Mesendoderm (in vitro differentiated cells): ENCODE results near the gene UBE3D.

Experiments
- DNase-seq: peaks from one replicate; pipeline ENCODE4 v3.0.0; 2013
- H2AK5ac ChIP-seq: 2 replicates; pipeline ENCODE4 v1.6.1; 2013; ENCODE audit warnings: low read length, inconsistent platforms
- H2BK120ac ChIP-seq: 2 replicates; pipeline ENCODE4 v1.6.1; 2013; ENCODE audit warnings: low read depth, mild to moderate bottlenecking, low read length, moderate library complexity, mixed read lengths
- H2BK15ac ChIP-seq: replicated peaks from 2 replicates; pipeline ENCODE4 v1.6.1; 2013; ENCODE audit warnings: low read depth, mild to moderate bottlenecking, moderate library complexity
- H2BK5ac ChIP-seq: 2 replicates; pipeline ENCODE4 v1.6.1; 2013; ENCODE audit warnings: low read length, inconsistent platforms
- H3K18ac ChIP-seq: 2 replicates; pipeline ENCODE4 v1.6.1; 2013; ENCODE audit warnings: mild to moderate bottlenecking, low read length, mixed read lengths
- H3K23ac ChIP-seq: one replicate; pipeline ENCODE4 v1.6.1; 2013; ENCODE audit warnings: low read length
- H3K27ac ChIP-seq: 2 replicates; pipeline ENCODE4 v1.5.1; 2013; ENCODE audit warnings: low read depth, mild to moderate bottlenecking, inconsistent platforms, low read length, moderate library complexity
- H3K27me3 ChIP-seq: 2 replicates; pipeline ENCODE4 v1.6.1; 2013; ENCODE audit warnings: low read length, control low read depth, mild to moderate bottlenecking, inconsistent platforms; ENCODE audit not compliant: insufficient read depth, poor library complexity
- H3K36me3 ChIP-seq: 2 replicates; pipeline ENCODE4 v1.6.1; 2013; ENCODE audit warnings: low read length, inconsistent platforms; ENCODE audit not compliant: control insufficient read depth, insufficient read depth
- H3K4ac ChIP-seq: one replicate; pipeline ENCODE4 v1.6.1; 2013; ENCODE audit warnings: low read depth, mild to moderate bottlenecking, low read length, moderate library complexity
- H3K4me1 ChIP-seq: 2 replicates; pipeline ENCODE4 v1.6.1; 2013; ENCODE audit warnings: low read depth, low read length, inconsistent platforms; ENCODE audit not compliant: control insufficient read depth
- H3K4me2 ChIP-seq: 2 replicates; pipeline ENCODE4 v1.6.1; 2013; ENCODE audit warnings: low read length
- H3K4me3 ChIP-seq: 2 replicates; pipeline ENCODE4 v1.5.1; 2013; ENCODE audit warnings: mild to moderate bottlenecking, low read length
- H3K56ac ChIP-seq: one replicate; pipeline ENCODE4 v1.6.1; 2013; ENCODE audit warnings: low read length
- H3K79me1 ChIP-seq: 2 replicates; pipeline ENCODE4 v1.6.1; 2013; ENCODE audit warnings: low read length, inconsistent platforms
- H3K79me2 ChIP-seq: 2 replicates; pipeline ENCODE4 v1.6.1; 2013; ENCODE audit warnings: mild to moderate bottlenecking, low read length; ENCODE audit not compliant: control insufficient read depth, insufficient read depth
- H3K9ac ChIP-seq: 2 replicates; pipeline ENCODE4 v1.6.1; 2013; ENCODE audit warnings: low read length, inconsistent platforms
- H4K5ac ChIP-seq: one replicate; pipeline ENCODE4 v1.6.1; 2013; ENCODE audit warnings: low read length
- H4K8ac ChIP-seq: one replicate; pipeline ENCODE4 v1.6.1; 2013; ENCODE audit warnings: low read depth, mild to moderate bottlenecking, control low read depth, low read length, moderate library complexity
- WGBS: extraction: QIAGEN DNeasy Blood & Tissue Kit; methylation state at CpG from one replicate; pipeline ENCODE4 v1.1.7; 2013; ENCODE audit warnings: low lambda C conversion rate, missing lambda C conversion rate; ENCODE audit not compliant: insufficient coverage; ENCODE audit errors: extremely low coverage; 5-methylcytosine and 5-hydroxymethylcytosine counted together

UBE3D gene

GRCh38 chr6:83053678-83054077, 12.0 kb downstream of the UBE3D start:
- H3K56ac ChIP-seq = no peak overlapping the region
- no peak for DNase-seq
- no peak overlapping the region for H2AK5ac ChIP-seq
- H3K4me1 ChIP-seq = no peaks in the 10 kb centered on the region
- no peak overlapping the region for H3K4me2 ChIP-seq
- H2BK5ac ChIP-seq = no peak overlapping the region
- H2BK120ac ChIP-seq = no peak overlapping the region
- H3K18ac ChIP-seq = no peak overlapping the region
- H3K23ac ChIP-seq = no peak overlapping the region
- H3K79me2 ChIP-seq = peaks cover 2% of the 10 kb centered on the region
- H3K27me3 ChIP-seq = no peaks in the 10 kb centered on the region
- H3K79me1 ChIP-seq = no peaks in the 10 kb centered on the region
- H3K4me3 ChIP-seq = no peak overlapping the region
- H3K9ac ChIP-seq = no peak overlapping the region
- no peak overlapping the region for H3K27ac ChIP-seq
- WGBS = no CpG with 5 or more reads among the region's 3 CpGs
- no peak overlapping the region for H2BK15ac ChIP-seq
- H4K5ac ChIP-seq = no peak overlapping the region
- no peaks in the 10 kb centered on the region for H3K36me3 ChIP-seq
- no peak overlapping the region for H3K4ac ChIP-seq
- no peak overlapping the region for H4K8ac ChIP-seq

- no peak overlapping the region for H2AK5ac ChIP-seq
- no peak overlapping the region for H4K8ac ChIP-seq
- no peak overlapping the region for H3K4ac ChIP-seq
- H3K79me2 ChIP-seq = no peaks in the 10 kb centered on the region
- H3K4me1 ChIP-seq = peaks cover 5% of the 10 kb centered on the region
- no peak overlapping the region for H2BK5ac ChIP-seq
- H4K5ac ChIP-seq = no peak overlapping the region
- H3K18ac ChIP-seq = no peak overlapping the region
- WGBS = no CpG with 5 or more reads among the region's 5 CpGs
- H3K23ac ChIP-seq = no peak overlapping the region
- no peak overlapping the region for H3K4me2 ChIP-seq
- no peak overlapping the region for H2BK15ac ChIP-seq
- H3K36me3 ChIP-seq = no peaks in the 10 kb centered on the region
- no peak overlapping the region for H3K4me3 ChIP-seq
- H3K79me1 ChIP-seq = no peaks in the 10 kb centered on the region
- no peak for DNase-seq
- no peaks in the 10 kb centered on the region for H3K27me3 ChIP-seq
- no peak overlapping the region for H3K9ac ChIP-seq
- no peak overlapping the region for H3K56ac ChIP-seq
- no peak overlapping the region for H2BK120ac ChIP-seq
- no peak overlapping the region for H3K27ac ChIP-seq
Measured at GRCh38 chr6:83051377-83052172, 14.1 kb downstream of the UBE3D start.

- no peaks in the 10 kb centered on the region for H3K79me1 ChIP-seq
- H2BK5ac ChIP-seq = no peak overlapping the region
- H3K4me1 ChIP-seq = peaks cover 5% of the 10 kb centered on the region
- no peaks in the 10 kb centered on the region for H3K79me2 ChIP-seq
- H4K5ac ChIP-seq = no peak overlapping the region
- H2BK120ac ChIP-seq = no peak overlapping the region
- no peak overlapping the region for H3K27ac ChIP-seq
- WGBS = no CpG with 5 or more reads among the region's 7 CpGs
- H3K9ac ChIP-seq = no peak overlapping the region
- H3K27me3 ChIP-seq = no peaks in the 10 kb centered on the region
- H2AK5ac ChIP-seq = no peak overlapping the region
- no peak overlapping the region for H3K4ac ChIP-seq
- no peak overlapping the region for H3K56ac ChIP-seq
- H3K18ac ChIP-seq = no peak overlapping the region
- H3K23ac ChIP-seq = no peak overlapping the region
- no peak overlapping the region for H3K4me3 ChIP-seq
- H3K4me2 ChIP-seq = no peak overlapping the region
- no peak overlapping the region for H2BK15ac ChIP-seq
- no peak overlapping the region for H4K8ac ChIP-seq
- peak; percentile 86 for DNase-seq
- no peaks in the 10 kb centered on the region for H3K36me3 ChIP-seq
Measured at GRCh38 chr6:83047065-83047754, 18.4 kb downstream of the UBE3D start.

- Histone ChIP-seq H3K4me2 (no peak overlapping the region), H2BK5ac (no peak overlapping the region), H3K27me3 (no peaks in the 10 kb centered on the region), H3K79me1 (no peaks in the 10 kb centered on the region), H3K4me3 (no peak overlapping the region), H3K4me1 (peaks cover 8% of the 10 kb centered on the region), H3K23ac (no peak overlapping the region), H4K5ac (no peak overlapping the region), H3K36me3 (no peaks in the 10 kb centered on the region), H3K4ac (no peak overlapping the region), H3K79me2 (no peaks in the 10 kb centered on the region), H2AK5ac (no peak overlapping the region), H2BK120ac (no peak overlapping the region), H3K18ac (no peak overlapping the region), H4K8ac (no peak overlapping the region), H3K9ac (no peak overlapping the region), H3K56ac (no peak overlapping the region), H2BK15ac (no peak overlapping the region), H3K27ac (no peak overlapping the region)
- WGBS = no CpG with 5 or more reads among the region's 6 CpGs
- no peak for DNase-seq
Measured at GRCh38 chr6:83044091-83044768, 21.4 kb downstream of the UBE3D start.

- Histone ChIP-seq H4K8ac (no peak overlapping the region), H3K79me1 (no peaks in the 10 kb centered on the region), H3K36me3 (no peaks in the 10 kb centered on the region), H2BK5ac (no peak overlapping the region), H2BK15ac (no peak overlapping the region), H3K4me1 (peaks cover 8% of the 10 kb centered on the region), H3K4me3 (no peak overlapping the region), H3K27me3 (no peaks in the 10 kb centered on the region), H2BK120ac (no peak overlapping the region), H3K4ac (no peak overlapping the region), H4K5ac (no peak overlapping the region), H3K18ac (no peak overlapping the region), H3K9ac (no peak overlapping the region), H3K27ac (no peak overlapping the region), H2AK5ac (no peak overlapping the region), H3K23ac (no peak overlapping the region), H3K56ac (no peak overlapping the region), H3K79me2 (no peaks in the 10 kb centered on the region), H3K4me2 (no peak overlapping the region)
- WGBS = no CpG with 5 or more reads among the region's 4 CpGs
- no peak for DNase-seq
Measured at GRCh38 chr6:83042467-83043053, 23.1 kb downstream of the UBE3D start.
